Measurements from ENCODE around the gene ACAD9.
"Not testable (repeated sequence)": the region's sequence is repeated elsewhere in the genome, so short reads cannot be mapped to it uniquely, and the experiment has no call there.

Gene ACAD9

DNA sequence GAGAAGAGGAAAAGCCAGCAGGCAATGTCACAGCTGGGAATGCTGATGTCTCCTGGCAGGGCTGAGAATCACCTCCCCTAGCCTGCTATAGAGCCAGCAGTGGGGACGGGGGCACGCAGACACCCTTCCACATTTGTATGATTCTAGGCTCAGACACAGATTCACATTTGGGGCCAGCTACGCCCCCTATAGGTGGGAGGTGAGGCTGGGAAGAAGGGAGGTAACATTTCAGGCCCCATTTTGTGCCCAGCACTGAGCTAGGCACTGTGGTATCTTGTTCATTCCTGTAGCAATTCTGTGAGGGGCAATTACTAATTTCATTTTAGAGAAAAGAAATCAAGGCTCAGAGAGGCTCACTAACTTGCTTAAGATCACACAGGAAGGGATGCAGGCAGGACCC lies 15.9 kb upstream of the ACAD9 start:
- DNase-seq: no peak

DNA sequence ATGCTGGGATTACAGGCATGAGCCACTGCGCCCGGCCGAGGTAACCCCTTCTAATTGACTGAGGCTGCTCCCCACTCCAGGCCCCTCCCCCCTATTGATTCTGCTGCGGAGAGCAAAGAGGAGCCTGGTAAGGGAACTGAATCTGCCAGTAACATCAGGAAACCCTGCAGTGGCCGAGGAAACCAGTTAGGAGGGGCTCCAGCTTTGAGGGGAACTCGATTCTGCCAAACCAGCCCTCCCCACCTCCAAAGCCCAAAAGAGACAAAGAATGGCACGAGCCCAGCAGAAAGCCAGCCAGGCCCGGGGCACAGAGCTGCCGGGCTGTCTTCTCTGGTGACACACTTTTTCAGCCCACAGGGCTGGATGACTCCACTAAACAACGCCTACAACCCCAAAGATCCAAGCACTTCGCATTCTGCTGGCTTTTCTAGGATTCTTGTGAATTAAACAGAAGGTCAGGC lies 15.0 kb upstream of the ACAD9 start:
- DNase-seq: no peak

DNA sequence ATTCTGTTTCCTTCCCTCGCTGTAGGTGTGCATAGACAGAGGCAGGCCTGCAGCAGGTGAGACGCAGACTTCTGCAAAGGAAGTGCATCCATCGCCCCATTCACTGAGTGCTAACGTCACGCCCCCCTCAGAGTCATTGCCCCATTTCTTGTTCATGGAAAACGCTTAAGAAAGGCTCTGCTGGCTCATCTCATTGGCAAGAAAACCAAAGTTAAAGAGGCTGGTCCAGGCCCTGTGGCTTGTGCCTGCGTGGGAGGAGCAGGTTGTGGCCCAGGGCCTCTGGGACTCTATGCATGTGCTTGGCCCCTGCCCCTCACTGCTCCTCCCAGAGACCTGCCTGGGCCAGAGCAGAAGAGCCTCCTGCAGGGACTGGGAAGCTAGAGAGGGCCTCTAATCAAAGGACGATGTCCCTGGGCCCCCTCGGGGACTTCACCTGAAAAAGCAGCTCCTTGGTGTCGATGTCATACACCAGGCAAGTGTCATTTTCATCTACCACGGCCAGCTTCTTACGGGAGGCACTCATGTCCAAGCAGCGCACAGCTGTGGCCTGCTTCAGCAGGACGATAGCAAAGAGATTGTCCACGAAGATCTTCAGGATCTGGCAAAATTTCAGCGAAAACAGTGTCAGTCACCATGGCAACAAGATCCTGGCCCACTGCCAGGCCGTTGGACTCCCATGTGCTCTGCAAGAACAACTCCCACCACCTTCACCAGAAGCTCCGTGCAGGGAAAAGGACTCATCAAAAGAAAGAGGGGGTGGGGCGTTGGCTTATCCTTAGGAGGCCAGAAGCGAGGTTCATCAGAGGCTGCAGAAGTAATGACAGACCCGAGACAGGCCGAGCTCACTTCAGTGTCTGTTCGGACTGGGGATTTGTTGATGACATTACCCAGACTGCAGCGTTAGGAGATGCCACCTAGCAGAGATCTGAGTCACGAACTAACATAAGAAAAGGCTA lies 14.3 kb upstream of the ACAD9 start:
- DNase-seq: peak; percentile 70

- DNase-seq: no peak
Measured at GRCh38 chr3:128867200-128868125, 12.0 kb upstream of the ACAD9 start.

DNA sequence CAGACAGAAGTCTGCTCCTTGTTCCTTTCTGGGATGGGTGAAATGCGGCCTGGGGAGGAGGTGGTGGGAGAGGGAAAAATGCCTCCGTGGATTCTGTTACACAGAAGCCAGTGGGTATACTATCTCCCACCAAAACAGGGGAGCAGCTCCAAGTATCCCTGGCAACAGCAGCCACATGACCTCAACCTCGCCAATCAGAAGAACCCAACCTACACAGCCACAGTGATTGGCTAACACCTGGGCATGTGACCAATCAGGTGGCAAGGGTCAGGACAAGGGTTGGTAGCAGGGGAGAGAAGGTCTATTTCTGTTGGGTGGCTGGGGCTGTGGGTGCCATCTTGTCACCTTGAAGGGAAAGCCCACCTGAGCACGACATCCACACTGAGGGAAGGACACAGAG lies 9.1 kb upstream of the ACAD9 start:
- DNase-seq: no peak

- DNase-seq: no peak
Measured at GRCh38 chr3:128872282-128872681, 7.1 kb upstream of the ACAD9 start.

- DNase-seq: no peak
Measured at GRCh38 chr3:128872744-128873143, 6.7 kb upstream of the ACAD9 start.

- DNase-seq: no peak
Measured at GRCh38 chr3:128873244-128874022, 6.0 kb upstream of the ACAD9 start.

DNA sequence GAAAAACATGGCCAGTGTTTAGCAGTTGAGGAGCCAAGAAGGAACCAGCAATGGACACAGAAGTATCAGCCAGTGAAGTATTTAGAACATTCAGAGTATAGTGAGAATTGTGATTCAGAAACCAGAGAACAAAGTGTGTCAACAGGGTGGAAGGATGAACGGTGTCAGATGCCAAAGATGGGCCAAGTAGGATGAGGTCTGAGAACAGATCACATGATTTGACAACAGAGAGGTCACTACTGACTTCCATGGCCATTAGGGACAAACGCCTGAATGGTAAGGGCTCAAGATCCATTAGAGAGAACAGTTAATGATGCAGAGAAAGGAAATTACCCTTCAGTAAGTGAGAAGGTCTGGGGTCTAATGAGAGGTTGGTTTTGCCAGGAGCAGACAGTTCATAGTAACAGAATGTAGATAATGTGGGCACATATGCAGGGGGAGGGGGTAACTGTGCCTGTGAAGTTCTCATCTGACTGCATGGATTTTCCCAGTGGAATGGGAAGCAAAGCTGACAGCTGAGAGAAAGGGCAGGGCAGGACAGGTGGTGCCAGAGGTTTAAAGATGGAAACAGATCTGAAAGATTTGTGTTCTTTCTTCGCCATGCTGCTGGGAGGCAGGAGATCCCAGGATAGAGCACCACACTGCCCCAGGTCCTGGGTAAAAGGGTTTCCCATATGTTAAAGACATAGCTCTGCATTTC lies 4.8 kb upstream of the ACAD9 start:
- DNase-seq: no peak

- DNase-seq: peak; percentile 9
Measured at GRCh38 chr3:128875556-128876120, 3.8 kb upstream of the ACAD9 start.

DNA sequence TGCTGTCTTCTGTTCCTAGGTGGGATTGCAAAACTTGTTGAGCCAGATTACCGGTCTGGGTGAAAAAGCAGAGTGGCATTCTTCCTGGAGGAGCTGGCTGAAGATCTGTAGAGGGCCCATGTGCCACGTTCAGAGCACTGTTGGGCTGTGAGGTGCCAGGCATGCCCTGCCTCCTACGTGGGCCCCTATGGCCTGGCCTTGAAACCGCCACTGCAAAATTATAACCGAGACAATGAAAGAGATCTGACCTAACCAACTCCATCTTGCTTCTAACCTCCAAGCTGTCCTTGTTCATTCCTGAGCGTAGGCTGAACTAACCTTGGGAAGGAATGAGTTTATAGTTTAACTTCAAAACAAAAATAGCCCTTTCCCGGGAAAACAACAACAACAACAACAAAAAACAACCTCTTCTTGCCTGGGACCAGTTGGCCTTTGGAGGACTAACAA lies 1.4 kb upstream of the ACAD9 start:
- no peak for DNase-seq

DNA sequence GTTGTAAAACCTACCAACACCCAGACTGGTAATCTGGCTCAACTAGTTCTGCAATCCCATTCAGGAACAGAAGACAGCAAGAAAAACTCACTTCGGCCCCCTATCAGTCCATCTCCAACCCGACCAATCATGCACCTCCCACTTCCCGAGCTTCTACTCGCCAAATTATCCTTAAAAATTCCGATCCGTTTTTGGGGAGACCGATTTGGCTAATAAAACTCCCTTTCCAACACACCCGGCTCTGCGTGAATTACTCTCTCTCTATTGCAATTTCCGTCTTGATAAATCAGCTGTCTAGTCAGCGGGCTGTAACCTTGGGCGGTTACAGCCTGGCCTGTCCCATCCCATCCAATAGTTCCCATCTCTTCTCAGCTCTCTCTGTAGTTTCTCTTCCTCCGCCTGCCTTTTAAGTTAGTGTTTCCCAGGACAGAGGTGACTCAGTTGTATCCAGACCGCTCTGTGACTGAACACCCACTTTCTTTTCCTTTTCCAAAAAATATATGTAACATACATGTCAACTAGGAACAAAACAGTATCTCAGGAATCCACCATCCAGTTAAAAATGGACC lies 780 bp upstream of the ACAD9 start:
- DNase-seq: no peak

DNA sequence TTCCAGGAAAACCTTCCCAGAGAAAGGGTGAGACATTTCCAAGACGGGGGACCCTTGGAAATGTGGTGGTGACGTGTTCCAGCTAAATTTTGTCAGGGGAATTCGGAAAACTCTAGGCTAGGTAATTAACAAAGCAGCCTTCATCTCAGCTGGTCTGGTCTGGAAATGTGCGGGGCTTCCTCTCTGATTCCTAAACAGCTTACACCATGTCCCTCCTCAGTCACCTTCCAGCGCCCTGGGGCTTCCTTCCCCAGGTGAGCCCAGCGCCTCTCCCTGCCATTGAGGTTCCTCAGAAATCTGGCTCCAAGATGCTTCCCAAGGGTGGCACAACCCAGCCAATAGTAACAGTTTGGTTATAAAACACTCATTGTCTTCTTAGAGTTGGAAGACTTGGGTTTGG lies 571 bp downstream of the ACAD9 start:
- DNase-seq: no peak

- not testable (repeated sequence) for DNase-seq
Measured at GRCh38 chr3:128880455-128880854, 1.0 kb downstream of the ACAD9 start.

GRCh38 chr3:128881576-128881975 lies 2.2 kb downstream of the ACAD9 start:
- no peak for DNase-seq

DNA sequence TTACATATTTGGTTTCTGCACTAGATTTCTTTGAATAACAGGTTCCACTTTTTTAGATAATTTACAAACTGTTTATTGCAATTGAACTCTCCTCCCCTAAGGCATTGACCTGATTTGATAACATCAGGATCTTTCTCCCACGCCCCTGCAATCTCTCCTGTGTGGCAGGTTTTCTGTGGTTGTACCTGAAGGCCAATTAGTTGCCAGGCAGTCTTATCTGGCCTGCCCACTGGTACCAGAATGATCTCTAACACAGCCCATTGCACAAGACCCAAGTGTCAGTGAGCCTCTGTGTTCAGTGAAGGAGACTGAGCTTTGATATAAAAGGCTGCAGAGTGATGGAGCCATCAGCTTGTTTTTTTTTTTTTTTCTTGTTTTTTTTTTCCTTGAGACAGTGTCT lies 3.3 kb downstream of the ACAD9 start:
- no peak for DNase-seq

DNA sequence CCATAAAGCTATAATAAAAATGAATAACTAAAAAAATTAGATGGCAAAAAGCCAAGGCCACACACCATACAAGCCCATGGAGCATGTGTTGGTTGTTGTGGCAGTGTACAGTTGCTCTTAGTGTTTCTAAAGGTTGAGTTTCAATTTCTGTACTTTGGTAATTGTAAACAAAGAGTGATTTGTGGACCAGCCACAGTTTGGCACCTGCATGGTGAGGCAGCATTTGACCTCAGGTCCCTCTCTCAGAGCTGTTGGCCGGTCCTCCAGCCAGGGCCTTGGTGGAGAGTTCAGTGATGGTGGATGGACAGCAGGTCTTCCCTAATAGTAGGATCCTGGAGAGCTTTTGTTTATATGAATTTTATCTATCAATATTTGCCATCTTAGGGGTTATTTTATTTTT lies 5.6 kb downstream of the ACAD9 start:
- no peak for DNase-seq

DNA sequence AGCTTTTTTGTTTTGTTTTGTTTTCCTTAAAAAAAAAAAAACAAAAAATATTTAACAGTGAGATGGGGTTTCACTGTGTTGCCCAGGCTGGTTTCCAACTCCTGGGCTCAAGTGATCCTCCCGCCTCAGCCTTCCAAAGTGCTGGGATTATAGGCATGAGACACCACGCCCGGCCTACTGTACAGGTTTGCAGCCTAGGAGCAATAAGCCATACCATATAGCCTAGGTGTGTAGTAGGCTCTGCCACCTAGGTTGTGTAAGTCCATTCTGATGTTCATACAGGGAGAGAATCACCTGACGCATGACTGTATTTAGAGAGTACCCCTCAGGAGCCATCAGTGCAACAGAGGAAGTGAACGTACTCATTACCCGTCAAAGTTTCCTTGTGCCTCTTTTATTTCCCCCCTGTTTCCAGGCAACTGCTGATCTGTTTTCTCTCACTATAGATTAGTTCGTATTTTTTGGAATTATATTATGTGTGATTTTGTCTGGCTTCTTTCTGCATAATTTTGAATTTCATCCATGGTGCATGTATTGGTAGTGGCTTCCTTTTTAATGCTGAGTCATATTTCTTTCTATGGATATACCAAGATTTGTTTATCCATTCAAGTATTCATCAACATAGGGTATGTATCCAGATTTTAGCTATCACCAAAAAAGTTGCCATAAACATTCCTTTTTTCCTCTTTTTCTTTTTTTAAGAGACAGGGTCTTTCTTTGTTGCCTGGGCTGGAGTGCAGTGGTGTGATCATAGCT lies 9.9 kb downstream of the ACAD9 start:
- DNase-seq: no peak

DNA sequence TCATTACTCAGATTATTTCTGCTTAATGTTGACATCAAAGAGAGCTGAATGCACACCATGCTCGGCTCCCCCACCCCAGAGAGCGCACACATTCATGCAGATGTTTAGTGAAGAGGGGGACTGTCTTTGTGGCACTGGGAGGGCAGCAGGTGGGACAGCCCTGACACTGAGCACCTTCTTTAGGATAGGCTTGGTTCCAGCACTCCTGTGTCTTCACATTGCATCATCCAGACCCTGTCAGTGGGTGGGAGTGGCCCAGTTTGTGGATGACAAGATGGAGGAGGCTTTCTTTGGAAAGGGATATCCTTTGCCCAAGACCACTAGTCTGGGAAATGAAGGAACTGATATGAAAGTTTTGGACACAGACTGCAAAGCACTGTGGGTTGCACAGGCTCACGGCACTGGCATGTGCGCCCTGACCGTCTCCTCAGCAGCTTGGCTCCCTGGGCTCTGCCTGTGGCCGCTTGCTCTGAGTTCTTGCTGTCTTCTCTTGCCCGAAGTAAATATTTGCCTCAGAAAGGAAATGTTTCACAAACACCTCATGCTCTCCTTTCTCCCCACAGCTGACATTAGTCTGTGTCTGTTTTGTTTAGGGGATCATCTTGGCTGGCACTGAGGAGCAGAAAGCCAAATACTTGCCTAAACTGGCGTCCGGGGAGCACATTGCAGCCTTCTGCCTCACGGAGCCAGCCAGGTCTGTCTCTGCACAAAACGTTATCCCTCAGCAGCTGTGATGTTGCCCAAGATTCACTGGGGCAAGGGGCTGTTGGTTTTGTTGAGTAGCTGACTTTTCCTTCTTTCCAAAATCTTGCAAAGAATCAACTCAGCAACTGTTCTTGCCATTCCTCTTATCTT lies 16.6 kb downstream of the ACAD9 start:
- no peak for DNase-seq

- no peak for DNase-seq
Measured at GRCh38 chr3:128902426-128902825, 23.0 kb downstream of the ACAD9 start.

Data from NCI-H2227 treated with DMSO at 0.1 percent for 48 hours (cell line).